H1 (cell line): ENCODE results near the gene SATB2. TPM values are rescaled to one million over a fixed set of nuclear protein-coding genes. Genes with fewer than 3 reads are reported as not detected.

ENCODE experiments used
- CTCF ChIA-PET: fragments of 300-600 bp; sonication (Branson Sonifier 250); formaldehyde crosslinking; loops from one replicate; lab custom pipeline; 2021; ENCODE audit not compliant: partially characterized antibody; lab: Charles Lee
- POLR2A ChIA-PET: fragments of 300-600 bp; sonication (Branson Sonifier 250); formaldehyde crosslinking; loops from one replicate; lab custom pipeline; 2021; ENCODE audit warnings: inconsistent platforms; ENCODE audit not compliant: partially characterized antibody; lab: Charles Lee
- DNase-seq, 2 experiments: peaks; one replicate each; pipeline versions ENCODE4 v3.0.0 to v3.0.0-alpha.2; 2010 to 2022; ENCODE audit warnings: low spot score in 2 of 2, low read depth in 1 of 2, mixed read lengths in 1 of 2
- FAIRE-seq: peaks from 2 replicates; lab custom pipeline; 2011; peaks lifted over from hg19 to GRCh38; lab: Jason Lieb, UNC
- H2AFZ ChIP-seq: 2 replicates; pipeline ENCODE4 v1.8.1; 2012; ENCODE audit warnings: low read length, inconsistent platforms
- H2AK5ac ChIP-seq: 2 replicates; pipeline ENCODE4 v1.6.1; 2013; ENCODE audit warnings: low read depth, low read length
- H2BK120ac ChIP-seq: replicated peaks from 2 replicates; pipeline ENCODE3; 2013; ENCODE audit warnings: low read depth, low read length, inconsistent platforms
- H2BK12ac ChIP-seq: 2 replicates; pipeline ENCODE4 v1.6.1; 2013; ENCODE audit warnings: low read depth, low read length
- H2BK15ac ChIP-seq: 2 replicates; pipeline ENCODE4 v1.6.1; 2013; ENCODE audit warnings: low read length
- H2BK20ac ChIP-seq: 2 replicates; pipeline ENCODE4 v1.6.1; 2013; ENCODE audit warnings: low read length
- H2BK5ac ChIP-seq: 2 replicates; pipeline ENCODE4 v1.6.1; 2013; ENCODE audit warnings: low read depth, low read length
- H3K14ac ChIP-seq: 2 replicates; pipeline ENCODE4 v1.6.1; 2013; ENCODE audit warnings: inconsistent platforms; ENCODE audit not compliant: insufficient read length
- H3K18ac ChIP-seq: 2 replicates; pipeline ENCODE4 v1.6.1; 2013; ENCODE audit warnings: low read length; ENCODE audit errors: extremely low read depth
- H3K23ac ChIP-seq: 2 replicates; pipeline ENCODE4 v1.6.1; 2013; ENCODE audit warnings: inconsistent platforms; ENCODE audit not compliant: insufficient read length
- H3K23me2 ChIP-seq: 2 replicates; pipeline ENCODE4 v1.6.1; 2013; ENCODE audit warnings: low read depth, low read length
- H3K27ac ChIP-seq: 2 replicates; pipeline ENCODE4 v1.6.1; 2011; ENCODE audit warnings: low read depth, low read length, inconsistent platforms
- H3K27me3 ChIP-seq, 4 experiments: replicated peaks in 1 of 4; 1 replicate in 1 of 4; 2 replicates in 3 of 4; pipeline versions ENCODE4 v1.6.1 to v1.8.1; 2011 to 2013; ENCODE audit warnings: low read length in 3 of 4, mild to moderate bottlenecking in 3 of 4, inconsistent platforms in 2 of 4, mixed read lengths in 2 of 4, moderate library complexity in 1 of 4; ENCODE audit not compliant: control insufficient read depth in 3 of 4, insufficient read depth in 3 of 4; ENCODE audit errors: extremely low read depth in 1 of 4
- H3K36me3 ChIP-seq, 4 experiments: 2 replicates each; pipeline versions ENCODE4 v1.6.1 to v1.8.1; 2011 to 2013; ENCODE audit warnings: mild to moderate bottlenecking in 4 of 4, low read length in 3 of 4, moderate library complexity in 2 of 4, control low read depth in 1 of 4, inconsistent platforms in 1 of 4; ENCODE audit not compliant: insufficient read depth in 4 of 4, control insufficient read depth in 2 of 4
- H3K4ac ChIP-seq: replicated peaks from 2 replicates; pipeline ENCODE3; 2013; ENCODE audit warnings: low read length, low read depth, mixed read lengths, inconsistent platforms; ENCODE audit not compliant: insufficient read length
- H3K4me1 ChIP-seq, 4 experiments: replicated peaks in 1 of 4; 1 replicate in 1 of 4; 2 replicates in 3 of 4; pipeline versions ENCODE4 v1.6.1 to v1.8.1; 2011 to 2013; ENCODE audit warnings: low read length in 3 of 4, inconsistent platforms in 2 of 4, mixed read lengths in 1 of 4; ENCODE audit not compliant: insufficient read depth in 4 of 4, control insufficient read depth in 3 of 4
- H3K4me2 ChIP-seq, 2 experiments: 2 replicates each; pipeline versions ENCODE4 v1.6.1 to v1.8.1; 2011 to 2013; ENCODE audit warnings: low read depth in 2 of 2, low read length in 2 of 2, control low read depth in 1 of 2, inconsistent platforms in 1 of 2, mild to moderate bottlenecking in 1 of 2; ENCODE audit not compliant: insufficient read depth in 1 of 2
- H3K4me3 ChIP-seq, 4 experiments: fragments of 200-600, 300-600 bp in 1 of 4; sonication (generic), shearing (Covaris generic), sonication (Bioruptor Twin) in 1 of 4; 2 replicates each; pipeline versions ENCODE4 v1.5.1 to v1.8.1; 2011 to 2016; ENCODE audit warnings: low read length in 4 of 4, low read depth in 3 of 4, control low read depth in 2 of 4, inconsistent platforms in 2 of 4, mild to moderate bottlenecking in 2 of 4, mixed read lengths in 1 of 4, moderate library complexity in 1 of 4; ENCODE audit not compliant: insufficient read depth in 2 of 4; ENCODE audit errors: extremely low read depth in 1 of 4
- H3K56ac ChIP-seq: replicated peaks from 2 replicates; pipeline ENCODE3; 2013; ENCODE audit warnings: low read depth, mild to moderate bottlenecking, mixed read lengths, low read length, inconsistent platforms; ENCODE audit not compliant: insufficient read length
- H3K79me1 ChIP-seq: 2 replicates; pipeline ENCODE4 v1.6.1; 2013; ENCODE audit warnings: low read depth, low read length, control low read depth
- H3K79me2 ChIP-seq, 2 experiments: 2 replicates each; pipeline versions ENCODE4 v1.6.1 to v1.8.1; 2012 to 2013; ENCODE audit warnings: low read length in 2 of 2, mild to moderate bottlenecking in 2 of 2, inconsistent platforms in 1 of 2; ENCODE audit not compliant: insufficient read depth in 2 of 2, control insufficient read depth in 1 of 2
- H3K9ac ChIP-seq, 4 experiments: replicated peaks in 1 of 4; 1 replicate in 1 of 4; 2 replicates in 3 of 4; pipeline versions ENCODE4 v1.6.1 to v1.8.1; 2011 to 2013; ENCODE audit warnings: low read depth in 3 of 4, low read length in 3 of 4, control low read depth in 2 of 4, mild to moderate bottlenecking in 2 of 4, moderate library complexity in 2 of 4, inconsistent platforms in 1 of 4; ENCODE audit errors: extremely low read depth in 1 of 4
- H3K9me3 ChIP-seq, 2 experiments: 2 replicates each; pipeline versions ENCODE4 v1.6.1 to v1.8.1; 2012 to 2013; ENCODE audit warnings: mild to moderate bottlenecking in 2 of 2, moderate library complexity in 2 of 2, control low read depth in 1 of 2, inconsistent platforms in 1 of 2, low read depth in 1 of 2, low read length in 1 of 2, mixed read lengths in 1 of 2; ENCODE audit not compliant: insufficient read depth in 2 of 2
- H4K20me1 ChIP-seq, 2 experiments: replicated peaks in 1 of 2; 2 replicates each; pipeline versions ENCODE3 to v1.8.1; 2011 to 2013; ENCODE audit warnings: inconsistent platforms in 2 of 2, low read length in 2 of 2, mild to moderate bottlenecking in 1 of 2; ENCODE audit not compliant: insufficient read depth in 2 of 2, control insufficient read depth in 1 of 2
- H4K5ac ChIP-seq: 2 replicates; pipeline ENCODE4 v1.6.1; 2013; ENCODE audit warnings: low read length, low read depth, mixed read lengths, inconsistent platforms; ENCODE audit not compliant: insufficient read length
- H4K8ac ChIP-seq: 2 replicates; pipeline ENCODE4 v1.8.0; 2013; ENCODE audit warnings: mild to moderate bottlenecking, moderate library complexity, low read length, inconsistent platforms; ENCODE audit not compliant: insufficient read depth; ENCODE audit errors: extremely low read depth
- H4K91ac ChIP-seq: replicated peaks from 2 replicates; pipeline ENCODE3; 2013; ENCODE audit warnings: low read length, mixed read lengths, inconsistent platforms; ENCODE audit not compliant: insufficient read length
- SP4 ChIP-seq: IDR thresholded peaks from 2 replicates; pipeline ENCODE4 v1.6.1; 2012; ENCODE audit warnings: low read length, inconsistent platforms
- WGBS, 2 experiments: shearing (Covaris generic) in 1 of 2; methylation state at CpG; one replicate each; pipeline versions ENCODE4 v1.1.6 to v1.1.7; 2013 to 2015; ENCODE audit warnings: low lambda C conversion rate in 2 of 2, mixed read lengths in 2 of 2, inconsistent platforms in 1 of 2, low coverage in 1 of 2, missing lambda C conversion rate in 1 of 2; ENCODE audit not compliant: insufficient replicate concordance in 2 of 2, insufficient coverage in 1 of 2, insufficient read length in 1 of 2; ENCODE audit errors: extremely low coverage in 1 of 2, missing lambda C conversion rate in 1 of 2; 5-methylcytosine and 5-hydroxymethylcytosine counted together
- polyA plus RNA-seq, 7 experiments: library from polyadenylated mRNA; depleted of rRNA in 3 of 7; stranded (reverse) in 5 of 7; unstranded in 2 of 7; fragments of >200 nt in 5 of 7; fragments of 200-250 nt in 2 of 7; gene quantifications; 1 replicate in 5 of 7; 2 replicates in 1 of 7; 4 replicates in 1 of 7; pipeline versions ENCODE4 v1.2.1 to v1.2.3, GENCODE V29; 2011 to 2013; ENCODE audit warnings: missing spikeins in 2 of 7, mixed read lengths in 2 of 7
- total RNA-seq: library from RNA; stranded (reverse); fragmentation: NEBNext Ultra II Directional; extraction: Animal tissue kit (Norgen Biotek cat#: 25700); gene quantifications from 2 replicates; pipeline ENCODE4 v1.2.1, GENCODE V29; 2021

The SATB2 gene
- total and polyA plus RNA-seq, 2 of the 8 experiments (the other 6 are each of a cell fraction or from before 2014, with no cell fraction given) = 1.3 to 5.7 TPM

DNA sequence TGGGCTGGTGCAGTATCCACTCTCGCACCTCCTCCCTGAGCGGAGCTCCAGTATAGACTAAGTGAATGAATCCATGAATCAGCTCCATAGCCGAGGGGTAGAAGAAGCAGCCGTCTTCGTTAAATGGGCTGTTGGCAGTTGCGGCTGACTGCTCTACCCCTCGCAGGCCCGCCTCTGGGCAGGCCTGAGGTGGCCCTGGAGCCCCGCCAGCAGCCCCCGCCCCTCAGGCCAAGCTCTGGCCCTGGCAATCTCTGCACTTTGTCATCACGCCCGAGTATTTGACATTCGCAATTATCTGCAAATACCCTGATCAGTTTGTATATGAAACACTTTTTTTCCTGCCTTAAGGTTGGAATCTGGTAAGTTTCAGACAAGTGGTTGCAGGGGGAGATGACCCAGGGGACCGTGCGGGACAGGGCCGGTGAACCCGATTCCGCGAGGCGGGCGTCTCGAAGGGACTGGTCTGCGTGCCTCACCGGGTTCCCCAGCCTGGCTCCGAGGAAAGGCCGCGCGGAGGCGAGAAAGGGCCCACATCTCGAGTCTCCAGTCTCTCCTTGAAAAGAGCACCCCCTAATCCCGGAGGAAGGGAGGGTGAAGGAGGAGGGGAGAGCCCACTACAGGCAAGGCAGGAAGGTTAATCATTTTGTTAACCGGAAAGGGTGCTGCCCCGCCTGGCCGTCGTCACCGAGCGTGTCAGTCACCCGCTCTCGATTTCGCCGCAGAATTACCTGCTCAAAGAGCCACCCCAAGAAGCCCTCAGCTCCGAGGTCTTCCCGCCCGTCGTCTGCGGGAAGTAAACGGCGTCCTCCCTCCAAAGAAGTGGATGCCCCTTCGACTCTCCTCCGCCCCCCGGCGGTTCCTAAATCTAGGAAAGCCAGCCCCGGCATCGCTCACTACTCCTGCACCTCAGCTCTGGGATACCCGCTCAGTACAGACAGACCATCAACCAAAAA lies 11.1 kb upstream of the SATB2 start:
- ChIA-PET POLR2A (interaction anchor here (5.9 kb wide), 1 partner anchor 10 kb away, joined by 32 read pairs; the partner anchor contains the start of gene SATB2), CTCF (interaction anchor here (0.8 to 12.1 kb wide), 11 partner anchors 10 to 1154 kb away, joined by 3 to 298 read pairs (median 4); no protein-coding TSS in a partner anchor)
- Histone ChIP-seq H4K20me1 (peaks cover 4 to 5% of the 10 kb centered on the region in 2 experiments), H4K91ac (no peak overlapping the region), H3K4me2 (peak overlapping the region; percentile 87 to 92), H2AK5ac (no peak overlapping the region), H2BK5ac (no peak overlapping the region), H3K79me1 (no peaks in the 10 kb centered on the region), H3K4me1 (peaks cover 8 to 43% (median 20%) of the 10 kb centered on the region in 4 experiments), H3K14ac (no peak overlapping the region), H3K36me3 (peaks cover 0 to 5% (median 0%) of the 10 kb centered on the region in 4 experiments; a peak in 1 of 8 replicates), H2BK120ac (no peak overlapping the region), H3K9ac (no peak overlapping the region), H3K4ac (no peak overlapping the region), H3K4me3 (peak overlapping the region; percentile 33 to 60 (median 44)), H3K23ac (no peak overlapping the region), H3K23me2 (peaks cover 20% of the 10 kb centered on the region; the same call in 1 of the 2 replicates), H2BK15ac (no peak overlapping the region), H3K27me3 (peaks cover 68 to 88% (median 82%) of the 10 kb centered on the region in 4 experiments), H3K18ac (no peak overlapping the region; the same call in 1 of the 2 replicates), H3K9me3 (no peaks in the 10 kb centered on the region), H4K5ac (no peak overlapping the region), H3K27ac (no peak overlapping the region), H4K8ac (no peak overlapping the region; the same call in 1 of the 2 replicates), H2BK20ac (no peak overlapping the region), H2AFZ (peak overlapping the region; percentile 54; the same call in 1 of the 2 replicates), H2BK12ac (peak overlapping the region; percentile 63; the same call in 1 of the 2 replicates), H3K56ac (no peak overlapping the region), H3K79me2 (no peaks in the 10 kb centered on the region)
- FAIRE-seq (no peak), DNase-seq (peak in 1 of 2 experiments; percentile 74)
- 3% methylated on average over 54 of the region's 55 CpGs; no CpG with 5 or more reads in 1 of the 2 experiments for WGBS, 2 experiments
- TF ChIP-seq SP4 = no peak
